Posterior vena cava (tissue), 2 donors: ENCODE results near the gene LAP3. TPM values are rescaled to one million over a fixed set of nuclear protein-coding genes. Genes with fewer than 3 reads are reported as not detected.
"Not testable (repeated sequence)": the region's sequence is repeated elsewhere in the genome, so short reads cannot be mapped to it uniquely, and the experiment has no call there.

Source experiments
- DNase-seq: peaks from one replicate; pipeline ENCODE4 v3.0.0-alpha.2; 2020; ENCODE audit warnings: low spot score
- intact Hi-C, 2 donors: fragments of 100-400 bp; cut with DNase I; formaldehyde crosslinking; loops; one replicate each; pipeline versions ENCODE4 v1.14.1 to v1.14.2; 2022 to 2023
- long read RNA-seq, 2 donors: library from polyadenylated mRNA; unstranded; transcript quantifications; one replicate each; pipeline ENCODE4 v2.0.0, GENCODE V29; 2020 to 2021
- total RNA-seq, 2 donors: library from RNA; stranded (reverse); fragmentation: NEBNext Ultra II Directional; extraction: Animal tissue kit (Norgen Biotek cat#: 25700); gene quantifications; one replicate each; pipeline ENCODE4 v1.2.1, GENCODE V29; 2021
- donor health status: DM: yes; HTN: yes; CAD: no.
- donor health status: DM: yes; HTN: yes; CAD: no.

The LAP3 gene
- 10 to 100 TPM; 70.4 to 72.4 TPM for total RNA-seq
- long read RNA-seq, donor 1, transcript LAP3-201 (13 exons, 2,213 nt): major isoform, 44 of 54 reads
- long read RNA-seq, donor 1, partial matches to known transcripts: 9 of 54 reads
- long read RNA-seq, donor 1, other reads (novel, unspliced or antisense): 1 of 54 reads
- long read RNA-seq, donor 2, transcript LAP3-201 (13 exons, 2,213 nt): major isoform, 395 of 431 reads
- long read RNA-seq, donor 2, partial matches to known transcripts: 23 of 431 reads
- long read RNA-seq, donor 2, other reads (novel, unspliced or antisense): 13 of 431 reads

DNA sequence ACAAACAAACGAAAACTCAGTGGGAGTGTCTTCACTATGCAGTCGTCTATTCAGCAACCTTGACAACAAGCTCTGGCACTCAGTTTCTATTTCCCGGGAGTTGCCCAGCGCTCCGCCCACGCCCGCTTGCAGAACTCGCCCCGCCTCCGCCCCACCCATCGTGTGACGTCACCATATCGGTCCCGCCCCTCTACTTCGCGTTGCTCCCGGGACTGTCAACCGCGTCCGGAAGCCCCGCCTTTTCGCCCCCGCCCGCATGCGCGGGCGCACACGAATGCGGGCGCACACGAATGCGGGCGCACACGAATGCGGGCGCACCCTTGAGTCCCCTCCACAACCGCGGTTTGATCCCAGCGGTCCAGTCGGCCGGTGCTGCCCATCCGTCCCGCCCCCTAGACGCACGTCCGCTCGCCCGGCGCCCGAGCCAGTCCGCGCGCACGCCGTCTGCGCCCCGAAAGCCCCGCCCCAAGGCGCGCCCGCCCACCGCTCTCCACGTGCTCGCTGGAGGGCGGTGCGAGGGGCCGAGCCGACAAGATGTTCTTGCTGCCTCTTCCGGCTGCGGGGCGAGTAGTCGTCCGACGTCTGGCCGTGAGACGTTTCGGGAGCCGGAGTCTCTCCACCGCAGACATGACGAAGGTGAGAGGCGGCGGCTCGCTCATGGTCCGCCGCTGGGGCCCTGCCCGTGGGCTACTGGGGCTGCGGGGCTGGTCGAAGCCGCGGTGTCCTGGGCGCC is at the start of gene LAP3:
LAP3 (plus strand) TSS at position 267 of the 733 bp plus-strand sequence; CDS start at position 535, 268 bp downstream.
- peak; percentile 99 for DNase-seq
- intact Hi-C loops: loop anchor here in 1 of 2 donors (5.0 kb wide), 1 partner anchor 35 kb away; the partner anchor contains the start of gene MED28

- intact Hi-C loops: no loop called here
- DNase-seq: no peak
Measured at GRCh38 chr4:17528551-17529165, 48.3 kb upstream of the LAP3 start.

- DNase-seq: no peak
- intact Hi-C loops: no loop called here
Measured at GRCh38 chr4:17531538-17532285, 45.3 kb upstream of the LAP3 start.

DNA sequence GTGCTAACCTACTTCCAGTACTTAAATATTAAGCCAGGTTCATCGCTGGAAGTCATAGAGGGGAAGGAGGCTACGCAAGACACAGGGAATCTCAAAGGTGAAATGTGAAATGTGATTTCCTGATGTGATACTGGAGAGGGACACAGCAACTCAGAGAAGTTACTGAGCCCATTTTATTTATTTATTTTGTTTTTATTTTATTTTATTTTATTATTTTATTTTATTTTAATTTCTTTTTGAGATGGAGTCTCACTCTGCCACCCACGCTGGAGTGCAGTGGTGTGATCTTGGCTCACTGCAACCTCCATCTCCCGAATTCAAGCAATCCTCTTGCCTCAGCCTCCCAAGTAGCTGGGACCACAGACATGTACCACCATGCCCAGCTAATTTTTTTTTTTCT is 42.3 kb upstream of the LAP3 start:
- no peak for DNase-seq
- intact Hi-C loops: no loop called here

GRCh38 chr4:17535242-17535641 is 41.8 kb upstream of the LAP3 start:
- no peak for DNase-seq
- intact Hi-C loops: no loop called here

DNA sequence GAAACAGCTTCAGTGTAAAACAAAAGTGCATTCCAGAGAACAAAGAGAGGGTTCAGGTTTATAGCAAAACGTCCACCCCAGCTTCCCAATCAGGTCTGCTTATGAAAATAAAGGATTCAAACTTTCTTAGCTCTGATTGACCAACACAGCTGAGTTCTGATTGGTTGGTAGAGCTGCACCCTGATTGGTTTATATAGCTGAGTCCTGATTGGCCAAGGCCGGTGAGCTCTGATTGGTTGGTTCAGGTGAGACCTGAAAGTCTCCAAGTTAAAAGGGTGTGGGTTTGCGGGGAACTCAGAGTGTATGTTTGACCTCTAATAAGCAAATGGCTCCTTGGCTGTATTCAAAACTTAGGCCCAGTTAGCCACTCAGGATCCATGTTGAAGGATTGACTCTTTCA is 41.1 kb upstream of the LAP3 start:
- intact Hi-C loops: no loop called here
- no peak for DNase-seq

- DNase-seq, intact Hi-C loops: not testable (repeated sequence)
Measured at GRCh38 chr4:17537060-17537459, 39.9 kb upstream of the LAP3 start.

DNA sequence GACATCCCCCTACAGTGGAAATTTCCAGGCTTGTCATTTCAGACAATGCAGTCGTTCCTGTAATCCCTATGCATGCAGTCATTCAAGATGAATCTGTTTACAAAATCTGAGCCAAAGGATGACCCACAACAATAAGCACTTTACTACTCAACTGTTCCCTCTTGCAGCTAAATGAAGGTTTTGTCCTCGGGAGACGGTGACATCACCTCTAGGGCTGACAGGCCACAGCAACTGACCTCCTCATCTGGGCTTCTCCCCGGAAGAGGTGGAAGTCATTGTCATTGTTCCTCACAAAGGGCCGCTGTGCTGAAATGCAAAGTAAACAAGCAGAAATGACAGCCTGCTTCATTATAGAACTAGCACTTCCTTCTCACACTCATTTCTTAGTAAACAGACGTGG is 32.8 kb upstream of the LAP3 start:
- intact Hi-C loops: loop anchor here in 1 of 2 donors (5.0 kb wide), 1 partner anchor 93 kb away; no protein-coding TSS in a partner anchor
- DNase-seq: no peak

- DNase-seq: no peak
- intact Hi-C loops: loop anchor here (5.0 kb wide), 1 partner anchor 92 kb away; no protein-coding TSS in a partner anchor
Measured at GRCh38 chr4:17544831-17545234, 32.2 kb upstream of the LAP3 start.

GRCh38 chr4:17545374-17546140 is 31.4 kb upstream of the LAP3 start:
- DNase-seq: no peak
- intact Hi-C loops: loop anchor here in 1 of 2 donors (5.0 kb wide), 1 partner anchor 92 kb away; no protein-coding TSS in a partner anchor

GRCh38 chr4:17546222-17546621 is 30.8 kb upstream of the LAP3 start:
- DNase-seq: no peak
- intact Hi-C loops: loop anchor here in 1 of 2 donors (5.0 kb wide), 1 partner anchor 91 kb away; no protein-coding TSS in a partner anchor

- intact Hi-C loops: loop anchor here in 1 of 2 donors (5.0 kb wide), 1 partner anchor 91 kb away; no protein-coding TSS in a partner anchor
- DNase-seq: no peak
Measured at GRCh38 chr4:17546678-17547077, 30.3 kb upstream of the LAP3 start.

GRCh38 chr4:17550549-17550948 is 26.4 kb upstream of the LAP3 start:
- intact Hi-C loops: no loop called here
- DNase-seq: no peak

DNA sequence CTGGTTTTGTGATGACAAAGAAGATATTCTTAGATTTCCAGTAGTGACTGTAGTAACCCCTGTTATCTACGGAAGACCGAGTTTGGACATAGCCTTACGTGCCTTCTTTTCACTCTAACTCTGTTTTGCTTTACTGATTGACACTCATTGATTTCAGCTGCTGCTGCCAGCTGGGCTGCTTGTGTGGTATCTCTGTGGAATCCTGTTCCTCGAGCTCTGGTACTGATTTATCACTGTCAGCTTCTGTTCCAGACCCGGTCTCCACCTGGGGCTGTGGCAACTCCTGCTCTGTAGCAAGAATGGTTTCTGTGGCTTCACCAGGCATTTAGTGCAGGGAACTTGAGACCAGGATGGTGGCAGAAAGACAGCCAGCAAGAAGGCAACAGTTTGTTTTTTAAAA is 24.6 kb upstream of the LAP3 start:
- DNase-seq: no peak
- intact Hi-C loops: no loop called here

DNA sequence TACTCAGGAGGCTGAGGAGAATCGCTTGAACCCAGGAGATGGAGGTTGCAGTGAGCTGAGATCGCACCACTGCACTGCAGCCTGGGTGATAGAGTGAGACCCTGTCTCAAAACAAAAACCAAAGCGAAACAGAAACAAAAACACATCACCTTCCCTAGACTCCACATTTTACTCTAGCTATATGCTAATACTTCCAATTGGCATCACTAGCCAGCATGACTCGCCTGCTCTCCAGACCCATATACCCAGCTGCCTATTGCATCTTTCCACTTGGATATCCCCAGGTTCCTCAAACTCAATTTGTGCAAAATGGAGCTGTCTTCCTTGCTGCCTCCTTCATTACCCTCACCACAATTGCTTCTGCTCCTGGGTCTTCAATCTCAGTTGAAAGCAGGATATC is 22.4 kb upstream of the LAP3 start:
- no peak for DNase-seq
- intact Hi-C loops: no loop called here

DNA sequence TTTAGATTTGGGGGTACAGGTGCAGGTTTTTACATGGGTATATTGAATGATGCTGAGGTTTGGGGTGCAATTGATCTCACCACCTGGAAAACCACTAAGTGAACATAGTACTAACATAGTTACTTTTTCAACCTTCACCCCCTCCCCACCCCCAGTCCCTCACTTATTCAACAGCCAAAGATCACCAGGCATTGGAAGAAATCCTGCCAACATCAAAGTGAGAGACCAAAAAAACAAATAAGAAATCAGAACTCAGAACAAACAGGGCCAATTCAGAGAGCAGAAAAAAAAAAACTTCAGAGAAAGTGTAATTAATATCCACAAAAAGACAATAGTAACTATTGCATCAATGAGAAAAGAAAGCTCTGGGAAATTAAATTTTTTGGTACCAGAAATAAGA is 20.5 kb upstream of the LAP3 start:
- intact Hi-C loops: no loop called here
- DNase-seq: no peak

DNA sequence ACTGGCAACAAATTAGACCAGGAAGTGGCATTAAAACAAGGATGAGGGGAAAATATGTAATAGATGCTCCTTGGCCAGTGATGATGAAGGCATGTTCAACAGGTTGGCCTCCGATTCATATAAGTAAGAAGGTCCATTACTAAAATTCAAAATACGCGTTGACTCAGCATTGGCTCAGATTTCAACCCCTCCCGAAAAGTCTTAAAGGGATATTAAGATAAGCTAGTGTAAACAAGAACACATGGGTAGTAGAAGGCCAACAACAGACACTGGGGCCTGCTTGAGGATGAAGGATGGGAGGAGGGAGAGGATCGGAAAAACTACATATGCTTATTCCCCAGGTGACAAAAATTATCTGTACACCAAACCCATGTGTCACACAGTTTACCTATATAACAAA is 19.1 kb upstream of the LAP3 start:
- no peak for DNase-seq
- intact Hi-C loops: no loop called here

DNA sequence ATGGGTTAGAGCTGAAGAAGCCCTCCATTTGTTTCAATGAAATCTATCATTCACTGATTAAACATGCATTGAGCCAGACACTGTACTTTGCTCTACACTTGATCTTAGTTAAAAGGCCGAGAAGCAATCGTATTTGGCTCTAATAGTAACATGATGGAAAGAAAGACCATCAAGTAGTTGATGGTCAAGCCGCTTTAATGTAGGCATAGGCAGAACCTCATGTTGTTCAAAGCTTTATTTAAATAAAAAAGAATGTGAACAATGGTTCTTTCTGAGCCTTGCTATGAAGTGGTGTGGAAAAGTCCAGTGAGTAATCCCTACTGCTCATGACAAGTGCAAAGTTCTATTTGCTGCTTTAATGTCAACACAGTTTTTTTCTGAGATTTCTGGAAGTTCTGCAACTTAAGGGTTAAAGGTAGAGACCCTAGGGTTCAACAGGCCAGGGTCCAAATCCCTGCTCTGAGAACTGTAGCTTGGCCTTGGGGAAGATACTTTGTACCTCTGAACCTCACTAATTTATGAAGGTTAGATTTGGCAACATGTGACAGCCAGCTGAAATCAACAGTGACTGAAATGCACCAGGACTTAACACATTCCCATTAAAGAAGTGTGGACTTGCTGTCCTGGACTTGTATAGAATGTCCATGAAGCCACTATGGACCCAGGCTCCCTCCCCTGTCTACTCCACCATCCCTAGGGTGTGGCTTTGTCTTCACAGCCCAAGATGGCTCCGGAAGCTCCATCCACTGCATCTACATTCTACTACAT is 17.9 kb upstream of the LAP3 start:
- no peak for DNase-seq
- intact Hi-C loops: no loop called here
